Fibroblast of the aortic adventitia (primary cell): ENCODE results near the gene CTU2. TPM values are rescaled to one million over a fixed set of nuclear protein-coding genes. Genes with fewer than 3 reads are reported as not detected.

ENCODE experiments used
- DNase-seq: peaks from one replicate; pipeline ENCODE4 v3.0.0-alpha.2; 2010; ENCODE audit warnings: low read depth
- H3K4me3 ChIP-seq: 2 replicates; pipeline ENCODE4 v1.5.1; 2011; ENCODE audit warnings: low read depth, mild to moderate bottlenecking, control low read depth, low read length, moderate library complexity
- total RNA-seq: library from RNA; depleted of rRNA; stranded (reverse); fragments of >200 nt; gene quantifications from 2 replicates; pipeline ENCODE4 v1.2.3, GENCODE V29; 2012; ENCODE audit warnings: low replicate concordance
- TF ChIP-seq, protein P1 (sequence below): IDR thresholded peaks from 2 replicates; pipeline ENCODE4 v1.5.1; 2011; ENCODE audit warnings: mild to moderate bottlenecking, low read length, control low read depth, inconsistent platforms; ENCODE audit not compliant: insufficient read depth

The CTU2 gene
- total RNA-seq, 1 donor = 15.2 TPM

DNA sequence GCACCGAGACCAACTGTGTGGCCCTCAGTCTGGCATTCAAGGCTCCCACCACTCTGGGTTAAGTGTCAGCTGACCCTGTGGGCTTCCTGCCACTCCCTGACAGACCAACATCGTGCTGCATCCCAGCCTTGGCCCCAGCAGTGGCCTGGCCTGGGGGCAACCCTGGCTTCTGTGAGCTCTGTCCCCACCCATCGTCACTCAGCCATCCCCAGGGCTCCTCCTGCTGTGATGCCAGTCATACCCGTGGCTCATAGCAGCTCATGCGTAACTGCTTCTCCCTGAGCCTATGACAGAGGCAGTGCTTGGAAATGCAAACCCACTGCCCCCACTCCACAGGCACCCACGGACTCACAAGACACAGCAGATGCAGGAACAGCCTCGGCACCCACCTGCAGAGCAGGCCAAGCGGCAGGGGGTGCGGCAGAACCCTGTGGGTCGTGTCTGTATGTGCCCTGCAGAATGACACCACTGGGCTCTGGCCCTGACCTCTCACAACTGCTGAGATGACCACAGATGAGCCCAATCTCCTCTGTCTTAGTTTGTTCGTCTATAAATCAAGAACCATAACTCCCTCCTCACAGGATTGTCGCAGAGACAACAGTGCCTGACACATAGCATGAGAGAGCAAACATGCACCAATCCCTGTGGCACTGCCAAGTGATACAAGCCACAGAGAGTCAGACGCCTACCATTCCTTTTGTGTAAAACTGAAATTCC is 52.1 kb downstream of the CTU2 start:
- TF ChIP-seq, protein P1, sequence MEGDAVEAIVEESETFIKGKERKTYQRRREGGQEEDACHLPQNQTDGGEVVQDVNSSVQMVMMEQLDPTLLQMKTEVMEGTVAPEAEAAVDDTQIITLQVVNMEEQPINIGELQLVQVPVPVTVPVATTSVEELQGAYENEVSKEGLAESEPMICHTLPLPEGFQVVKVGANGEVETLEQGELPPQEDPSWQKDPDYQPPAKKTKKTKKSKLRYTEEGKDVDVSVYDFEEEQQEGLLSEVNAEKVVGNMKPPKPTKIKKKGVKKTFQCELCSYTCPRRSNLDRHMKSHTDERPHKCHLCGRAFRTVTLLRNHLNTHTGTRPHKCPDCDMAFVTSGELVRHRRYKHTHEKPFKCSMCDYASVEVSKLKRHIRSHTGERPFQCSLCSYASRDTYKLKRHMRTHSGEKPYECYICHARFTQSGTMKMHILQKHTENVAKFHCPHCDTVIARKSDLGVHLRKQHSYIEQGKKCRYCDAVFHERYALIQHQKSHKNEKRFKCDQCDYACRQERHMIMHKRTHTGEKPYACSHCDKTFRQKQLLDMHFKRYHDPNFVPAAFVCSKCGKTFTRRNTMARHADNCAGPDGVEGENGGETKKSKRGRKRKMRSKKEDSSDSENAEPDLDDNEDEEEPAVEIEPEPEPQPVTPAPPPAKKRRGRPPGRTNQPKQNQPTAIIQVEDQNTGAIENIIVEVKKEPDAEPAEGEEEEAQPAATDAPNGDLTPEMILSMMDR = no peak
- no peak overlapping the region for H3K4me3 ChIP-seq
- DNase-seq = no peak

DNA sequence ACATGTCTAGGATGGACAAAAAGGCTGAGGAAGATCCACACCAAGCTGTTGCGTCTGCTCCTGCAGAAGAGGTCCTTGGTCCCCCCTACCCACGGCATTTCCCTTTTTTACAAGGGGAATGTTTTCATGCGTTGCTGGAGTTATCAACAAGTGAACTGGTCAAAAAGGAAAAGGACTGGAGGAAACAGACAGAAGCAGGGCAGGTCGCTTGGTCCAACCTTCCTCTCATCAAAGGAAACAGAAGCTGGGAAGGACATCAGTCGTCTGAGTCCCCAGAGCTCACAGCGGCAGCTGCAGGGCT is 52.6 kb downstream of the CTU2 start:
- no peak overlapping the region for H3K4me3 ChIP-seq
- DNase-seq = no peak
- TF ChIP-seq, protein P1 = no peak

DNA sequence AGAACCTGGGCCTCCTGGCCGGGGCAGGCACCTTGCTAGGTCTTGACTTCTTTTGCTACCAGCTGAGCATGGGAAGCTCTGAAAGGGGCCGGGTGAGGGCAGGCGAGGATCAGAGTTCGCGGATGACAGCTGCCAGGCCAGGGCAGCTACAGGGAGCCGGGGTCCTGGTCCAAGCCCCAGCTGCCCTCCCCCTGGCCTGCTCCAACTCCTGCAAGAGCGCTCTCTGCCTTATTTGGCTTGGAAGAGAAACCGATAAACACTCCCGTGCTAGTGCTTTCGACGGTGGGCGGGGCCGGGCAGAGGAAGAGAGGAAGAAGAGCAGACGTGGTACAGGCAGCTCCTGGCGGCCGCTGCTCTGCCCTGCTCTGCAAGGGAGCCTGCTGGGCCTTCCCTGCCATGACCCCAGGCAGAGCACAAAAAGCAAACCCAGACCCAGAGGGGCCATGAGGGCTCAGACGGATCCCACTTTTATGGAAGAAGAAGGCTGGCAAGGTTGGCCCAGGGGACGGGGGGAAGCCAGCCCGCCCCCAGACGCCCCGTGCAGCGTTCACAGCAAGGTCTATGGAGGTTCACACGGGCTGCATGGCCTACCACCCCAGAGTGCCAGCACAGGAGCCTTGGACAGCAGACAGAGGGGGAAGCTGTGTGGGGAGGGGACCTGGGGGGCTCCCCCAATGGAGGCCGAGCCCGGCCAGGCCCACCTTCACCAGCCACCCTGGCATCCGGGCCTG is 53.1 kb downstream of the CTU2 start:
- no peak overlapping the region for H3K4me3 ChIP-seq
- DNase-seq = no peak
- TF ChIP-seq, protein P1 = no peak

DNA sequence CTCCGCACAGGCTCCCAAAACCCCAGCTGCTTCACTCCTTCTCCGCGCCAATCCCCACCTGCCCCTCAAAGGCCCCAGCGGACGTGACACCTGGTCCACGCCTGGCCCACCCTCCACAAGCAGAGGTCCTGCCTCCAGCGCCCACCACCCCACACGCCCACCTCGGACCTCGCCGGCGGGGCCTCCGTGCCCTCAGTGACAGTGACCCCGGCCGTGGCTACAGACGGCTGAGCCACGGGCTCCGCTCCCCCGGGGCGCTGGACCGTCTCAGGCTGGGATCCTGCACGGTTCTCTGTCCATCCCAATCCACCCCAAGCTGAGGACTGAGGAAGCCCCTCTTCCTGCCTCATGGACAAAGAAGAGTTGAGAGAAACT is 53.7 kb downstream of the CTU2 start:
- TF ChIP-seq, protein P1 = no peak
- DNase-seq = no peak
- H3K4me3 ChIP-seq = no peak overlapping the region

DNA sequence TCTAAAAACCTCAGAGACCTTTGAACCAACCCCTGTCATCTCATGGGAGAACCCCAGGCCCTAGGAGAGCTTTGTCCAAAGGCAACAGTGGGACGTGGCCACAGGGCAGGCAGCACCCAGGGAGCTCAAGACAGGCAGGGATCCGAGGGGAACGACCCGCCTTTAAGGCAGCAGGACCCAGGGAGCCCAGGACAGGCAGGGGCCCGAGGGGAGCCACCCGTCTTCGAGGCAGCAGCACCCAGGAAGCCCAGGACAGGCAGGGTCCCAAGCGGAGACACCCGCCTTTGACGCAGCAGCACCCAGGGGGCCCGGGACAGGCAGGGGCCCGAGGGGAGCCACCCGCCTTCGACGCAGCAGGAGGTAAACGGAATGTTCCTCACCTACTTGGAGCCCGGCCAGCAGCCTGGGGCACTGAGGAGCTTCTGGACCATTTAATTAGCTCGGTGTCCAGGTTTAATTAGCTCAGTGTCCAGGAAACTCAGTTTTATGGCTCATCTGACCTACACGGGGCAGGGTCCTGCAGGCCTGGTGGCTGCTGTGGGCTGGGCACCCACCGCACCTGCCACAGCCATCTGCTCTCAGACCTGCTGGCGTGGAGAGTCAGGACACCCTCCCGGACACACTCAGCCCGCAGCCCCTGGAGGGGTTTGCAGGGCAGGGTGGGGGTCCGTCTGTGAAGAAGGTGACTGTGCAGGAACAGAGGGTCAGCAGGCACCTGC is 54.3 kb downstream of the CTU2 start:
- TF ChIP-seq, protein P1 = no peak
- no peak overlapping the region for H3K4me3 ChIP-seq
- no peak for DNase-seq

DNA sequence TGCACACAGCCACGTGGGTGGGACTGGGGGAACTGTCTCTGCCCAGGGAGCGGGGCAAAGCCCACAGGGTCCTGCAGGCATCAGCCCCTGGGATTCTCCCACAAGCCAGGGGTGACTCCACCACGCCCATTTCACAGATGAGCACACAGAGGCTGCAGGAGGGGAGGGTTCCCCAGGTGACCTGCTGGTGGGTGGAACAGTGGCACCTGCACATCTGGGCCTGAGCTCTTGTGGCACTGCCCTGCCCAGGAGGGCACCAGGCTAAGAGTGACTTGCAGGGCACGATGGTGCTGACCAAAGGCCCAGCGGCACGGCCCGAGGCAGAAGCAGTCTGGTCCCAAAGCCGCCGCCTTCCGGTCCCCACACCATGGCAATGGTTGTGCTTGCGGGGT is 54.8 kb downstream of the CTU2 start:
- no peak for DNase-seq
- H3K4me3 ChIP-seq = no peak overlapping the region
- TF ChIP-seq, protein P1 = no peak
